ENCODE measurements around the gene NOS3.

NOS3 gene

DNA sequence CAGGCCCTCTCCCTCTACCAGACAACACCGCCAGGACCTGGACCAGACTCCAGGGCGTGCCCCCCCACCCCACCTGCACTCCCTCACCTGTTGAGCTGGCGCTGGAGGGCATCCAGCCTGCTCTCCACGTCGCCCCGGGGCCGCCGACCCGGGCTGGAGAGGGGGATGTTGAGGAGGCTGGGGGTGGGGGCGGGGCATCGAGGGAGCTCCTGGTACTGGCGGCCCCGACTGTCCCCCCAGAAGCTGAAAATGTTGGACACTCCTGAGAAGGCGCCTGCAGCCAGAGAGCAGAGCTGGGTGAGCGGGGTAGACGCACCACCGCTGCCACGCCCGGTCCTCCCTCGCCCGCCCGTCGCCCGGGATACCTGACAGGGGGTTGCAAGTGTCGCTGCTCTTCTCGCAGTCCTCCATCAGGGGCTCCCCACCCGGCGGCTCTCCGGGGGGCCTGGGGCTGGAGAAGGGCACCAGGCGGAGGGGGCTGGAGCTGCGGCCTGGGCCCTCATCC is 43.5 kb upstream of the NOS3 start:
- Histone ChIP-seq H3K4me1 (ENCODE audit: control insufficient read depth, low read depth, low read length) (peaks cover 20% of the 10 kb centered on the region), H3K9me3 (ENCODE audit: control insufficient read depth, low read depth, low read length) (no peaks in the 10 kb centered on the region), H3K4me3 (ENCODE audit: low read length) (peak overlapping the region; percentile 24), H3K27ac (ENCODE audit: low read length) (no peak overlapping the region), H3K36me3 (ENCODE audit: control insufficient read depth, low read depth, low read length) (no peaks in the 10 kb centered on the region), H3K27me3 (ENCODE audit: control insufficient read depth, insufficient read depth, low read length) (peaks cover 7% of the 10 kb centered on the region), H3K9ac (ENCODE audit: low read length) (no peak overlapping the region)

DNA sequence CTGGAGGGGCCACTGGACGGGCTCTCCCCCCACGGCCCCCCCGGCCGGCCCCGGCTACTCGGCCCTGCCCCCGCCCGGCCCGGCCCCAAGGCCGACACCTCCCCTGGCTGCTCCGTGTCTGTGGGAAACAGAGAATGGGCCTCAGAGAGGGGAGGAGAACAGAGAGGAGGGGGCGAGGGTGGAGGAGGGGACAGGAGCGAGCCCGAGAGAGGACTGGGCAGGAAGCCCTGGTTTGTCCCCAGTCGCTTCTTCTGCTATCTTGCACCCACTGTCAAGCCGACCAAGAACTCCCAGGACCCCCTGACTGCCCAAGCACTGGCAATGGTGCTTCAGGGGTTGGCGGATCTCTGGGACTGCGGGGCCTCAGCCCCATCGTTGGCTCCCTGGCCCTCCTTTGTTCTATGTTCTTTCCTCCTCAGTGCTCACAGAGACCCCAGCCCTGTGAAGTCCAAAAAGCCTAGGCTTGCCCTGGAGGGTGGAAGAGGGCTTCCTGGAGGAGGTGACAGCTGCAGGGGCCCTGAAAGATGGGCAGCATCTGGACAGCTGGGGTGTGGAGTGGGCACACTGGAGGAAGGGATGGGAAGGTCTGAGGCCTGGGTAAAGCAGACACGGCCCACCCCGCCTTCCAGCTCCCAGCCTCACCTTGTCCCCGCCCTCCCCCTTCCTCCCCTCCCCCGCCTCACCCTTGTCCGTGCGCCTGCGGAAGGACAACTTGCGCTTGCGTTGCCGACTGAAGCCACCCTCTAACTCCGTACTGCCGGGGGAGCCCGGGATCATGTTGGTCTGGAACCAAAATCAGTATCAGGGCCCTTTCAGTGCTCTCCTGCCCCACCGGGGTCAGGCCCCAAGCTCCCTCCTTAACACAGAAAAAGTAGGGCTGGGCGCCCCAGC is 42.8 kb upstream of the NOS3 start:
- Histone ChIP-seq H3K27me3 (ENCODE audit: control insufficient read depth, insufficient read depth, low read length) (peaks cover 7% of the 10 kb centered on the region), H3K36me3 (ENCODE audit: control insufficient read depth, low read depth, low read length) (no peaks in the 10 kb centered on the region), H3K4me3 (ENCODE audit: low read length) (peak overlapping the region; percentile 24), H3K9me3 (ENCODE audit: control insufficient read depth, low read depth, low read length) (no peaks in the 10 kb centered on the region), H3K4me1 (ENCODE audit: control insufficient read depth, low read depth, low read length) (peaks cover 20% of the 10 kb centered on the region), H3K9ac (ENCODE audit: low read length) (no peak overlapping the region), H3K27ac (ENCODE audit: low read length) (no peak overlapping the region)

DNA sequence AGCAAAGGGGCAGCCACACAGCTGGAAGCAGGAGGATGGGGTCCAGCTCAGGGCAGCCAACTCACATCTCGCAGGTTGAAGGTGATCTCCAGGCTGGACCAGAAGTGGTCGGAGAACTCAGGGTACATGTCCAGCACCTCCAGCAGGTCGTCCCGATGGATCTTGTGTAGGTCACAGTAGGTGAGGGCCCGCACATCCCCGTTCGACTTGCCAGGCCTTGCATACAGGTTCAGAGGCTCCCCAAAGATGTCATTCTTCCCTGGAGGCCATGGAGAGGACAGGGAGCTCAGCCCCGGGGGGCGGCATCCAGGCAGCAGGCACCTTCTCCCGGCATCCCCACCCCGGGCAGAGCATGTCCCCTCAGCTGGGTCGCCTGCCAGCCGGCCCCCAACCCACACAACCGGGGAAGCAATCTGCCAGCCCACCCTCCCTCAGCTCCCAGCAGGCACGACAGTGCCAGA is 42.0 kb upstream of the NOS3 start:
- peaks cover 20% of the 10 kb centered on the region for H3K4me1 ChIP-seq (ENCODE audit: control insufficient read depth, low read depth, low read length)
- H3K9me3 ChIP-seq (ENCODE audit: control insufficient read depth, low read depth, low read length): no peaks in the 10 kb centered on the region
- no peak overlapping the region for H3K4me3 ChIP-seq (ENCODE audit: low read length)
- H3K9ac ChIP-seq (ENCODE audit: low read length): no peak overlapping the region
- no peaks in the 10 kb centered on the region for H3K36me3 ChIP-seq (ENCODE audit: control insufficient read depth, low read depth, low read length)
- H3K27ac ChIP-seq (ENCODE audit: low read length): no peak overlapping the region
- peaks cover 7% of the 10 kb centered on the region for H3K27me3 ChIP-seq (ENCODE audit: control insufficient read depth, insufficient read depth, low read length)

DNA sequence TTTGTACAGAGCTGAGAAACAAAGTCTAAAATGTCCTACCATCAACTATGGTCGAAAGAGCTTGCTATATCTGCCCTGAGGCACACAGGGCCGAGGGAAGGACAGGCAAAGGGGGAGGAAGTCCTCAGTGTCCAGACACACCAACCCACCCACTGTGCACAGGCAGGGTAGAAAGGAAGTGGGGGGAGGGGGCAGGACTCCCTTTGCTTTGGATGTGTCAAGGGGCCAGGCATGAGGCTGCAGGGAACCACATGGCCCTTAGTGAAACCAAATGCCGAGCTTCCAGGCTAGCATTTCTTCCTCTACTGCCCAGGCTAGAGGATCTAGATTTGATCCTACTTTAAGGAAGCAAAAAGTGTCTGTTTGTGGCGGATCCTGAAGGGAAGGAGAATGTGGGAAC is 41.3 kb upstream of the NOS3 start:
- no peak overlapping the region for H3K4me3 ChIP-seq (ENCODE audit: low read length)
- H3K4me1 ChIP-seq (ENCODE audit: control insufficient read depth, low read depth, low read length): peaks cover 20% of the 10 kb centered on the region
- no peak overlapping the region for H3K27ac ChIP-seq (ENCODE audit: low read length)
- H3K36me3 ChIP-seq (ENCODE audit: control insufficient read depth, low read depth, low read length): no peaks in the 10 kb centered on the region
- no peaks in the 10 kb centered on the region for H3K9me3 ChIP-seq (ENCODE audit: control insufficient read depth, low read depth, low read length)
- H3K27me3 ChIP-seq (ENCODE audit: control insufficient read depth, insufficient read depth, low read length): peaks cover 7% of the 10 kb centered on the region
- H3K9ac ChIP-seq (ENCODE audit: low read length): no peak overlapping the region

DNA sequence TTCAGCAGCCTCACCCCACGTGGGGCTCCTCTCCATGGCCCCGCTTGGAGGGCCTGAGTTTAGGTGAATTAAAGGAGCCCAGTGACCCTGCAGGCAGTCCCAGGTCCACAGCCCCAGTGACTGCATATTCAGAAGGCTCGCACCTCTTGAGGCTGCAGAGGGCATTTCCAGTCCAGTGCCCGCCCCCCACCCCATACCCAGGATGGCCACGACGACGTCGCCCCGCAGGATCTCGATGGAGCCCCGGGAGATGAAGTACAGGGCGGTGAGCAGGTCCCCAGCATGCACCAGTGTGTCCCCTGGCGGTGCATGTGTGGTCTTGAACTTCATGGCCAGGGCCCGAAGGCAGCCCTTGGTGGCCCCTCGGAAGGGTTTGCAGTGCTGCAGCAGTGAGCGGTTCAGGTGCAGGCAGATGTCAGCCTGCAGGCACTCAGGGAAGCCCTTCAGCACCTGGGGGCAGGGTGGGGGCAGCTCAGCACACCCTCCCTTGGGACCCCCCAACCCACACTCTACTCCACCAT is 40.8 kb upstream of the NOS3 start:
- no peak overlapping the region for H3K4me3 ChIP-seq (ENCODE audit: low read length)
- no peak overlapping the region for H3K9ac ChIP-seq (ENCODE audit: low read length)
- H3K36me3 ChIP-seq (ENCODE audit: control insufficient read depth, low read depth, low read length): no peaks in the 10 kb centered on the region

DNA sequence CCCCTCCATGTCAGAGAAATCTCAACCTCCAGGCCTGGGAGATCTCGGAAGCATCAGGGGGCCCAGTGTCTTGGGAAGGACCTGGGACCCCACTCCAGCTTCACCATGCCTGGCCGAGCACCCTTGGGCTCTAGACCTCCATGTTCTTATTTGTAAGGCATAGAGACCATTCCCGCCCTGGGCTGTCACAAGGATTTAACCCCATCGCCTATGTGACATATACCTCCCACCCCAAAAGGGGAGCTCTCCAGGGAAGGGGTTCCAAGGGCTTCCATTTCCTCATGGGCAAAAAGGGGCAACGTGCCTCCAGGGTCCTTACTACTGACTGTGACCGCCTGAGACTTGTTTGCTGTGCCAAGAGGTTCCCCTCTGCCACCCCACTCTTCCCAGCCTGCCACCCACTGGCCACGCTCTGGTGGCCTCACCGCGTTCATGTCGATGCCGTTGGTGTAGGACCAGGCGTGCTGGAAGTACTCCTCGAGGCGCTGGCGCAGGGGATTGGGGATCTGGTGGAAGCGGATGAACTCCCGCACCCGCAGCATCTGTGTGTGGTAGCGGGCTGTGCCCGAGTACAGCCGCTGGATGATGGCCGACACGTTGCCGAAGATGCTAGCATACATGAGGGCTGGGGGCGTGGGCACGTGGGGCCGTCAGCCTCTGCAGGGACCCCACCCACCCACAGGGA is 40.2 kb upstream of the NOS3 start:
- Histone ChIP-seq H3K9ac (ENCODE audit: low read length) (no peak overlapping the region), H3K9me3 (ENCODE audit: control insufficient read depth, low read depth, low read length) (no peaks in the 10 kb centered on the region), H3K4me3 (ENCODE audit: low read length) (no peak overlapping the region), H3K36me3 (ENCODE audit: control insufficient read depth, low read depth, low read length) (no peaks in the 10 kb centered on the region), H3K27ac (ENCODE audit: low read length) (no peak overlapping the region), H3K4me1 (ENCODE audit: control insufficient read depth, low read depth, low read length) (peaks cover 20% of the 10 kb centered on the region), H3K27me3 (ENCODE audit: control insufficient read depth, insufficient read depth, low read length) (peaks cover 7% of the 10 kb centered on the region)

More for the DNA sequence above, 40.8 kb upstream of the NOS3 start:
- Histone ChIP-seq H3K27ac (ENCODE audit: low read length) (no peak overlapping the region), H3K4me1 (ENCODE audit: control insufficient read depth, low read depth, low read length) (peaks cover 20% of the 10 kb centered on the region), H3K27me3 (ENCODE audit: control insufficient read depth, insufficient read depth, low read length) (peaks cover 7% of the 10 kb centered on the region), H3K9me3 (ENCODE audit: control insufficient read depth, low read depth, low read length) (no peaks in the 10 kb centered on the region)

DNA sequence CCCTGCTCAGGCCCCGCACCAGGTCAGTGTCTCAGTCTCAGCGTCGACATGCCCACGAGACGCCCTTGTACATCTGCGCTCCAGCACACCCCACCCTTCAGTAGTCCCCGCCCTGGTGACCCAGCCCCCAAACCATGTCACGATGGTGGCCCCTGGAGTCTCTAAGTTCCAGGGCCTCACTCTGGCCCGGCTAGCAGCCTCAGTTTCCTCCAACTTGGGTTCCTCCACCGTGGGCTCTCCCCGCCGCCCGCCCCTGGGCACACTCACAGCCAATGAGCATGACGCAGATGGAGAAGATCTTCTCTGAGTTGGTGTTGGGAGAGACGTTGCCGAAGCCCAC is 39.7 kb upstream of the NOS3 start:
- H3K4me3 ChIP-seq (ENCODE audit: low read length): no peak overlapping the region
- no peak overlapping the region for H3K27ac ChIP-seq (ENCODE audit: low read length)
- no peaks in the 10 kb centered on the region for H3K9me3 ChIP-seq (ENCODE audit: control insufficient read depth, low read depth, low read length)
- peaks cover 7% of the 10 kb centered on the region for H3K27me3 ChIP-seq (ENCODE audit: control insufficient read depth, insufficient read depth, low read length)
- peaks cover 23% of the 10 kb centered on the region for H3K4me1 ChIP-seq (ENCODE audit: control insufficient read depth, low read depth, low read length)
- H3K9ac ChIP-seq (ENCODE audit: low read length): no peak overlapping the region
- H3K36me3 ChIP-seq (ENCODE audit: control insufficient read depth, low read depth, low read length): no peaks in the 10 kb centered on the region

DNA sequence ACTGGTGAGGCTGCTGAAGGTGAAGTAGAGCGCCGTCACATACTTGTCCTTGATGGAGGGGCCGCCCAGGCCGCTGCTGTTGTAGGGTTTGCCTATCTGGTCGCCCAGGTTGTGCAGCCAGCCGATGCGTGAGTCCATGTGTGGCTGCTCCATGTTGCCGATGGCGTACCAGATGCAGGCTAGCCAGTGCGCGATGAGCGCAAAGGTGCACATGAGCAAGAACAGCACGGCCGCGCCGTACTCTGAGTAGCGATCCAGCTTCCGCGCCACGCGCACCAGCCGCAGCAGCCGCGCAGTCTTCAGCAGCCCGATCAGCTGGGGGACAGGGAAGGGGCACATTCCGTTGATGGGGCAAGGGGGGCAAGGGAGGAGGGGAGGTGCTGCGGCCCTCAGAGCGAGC is 39.3 kb upstream of the NOS3 start:
- peaks cover 24% of the 10 kb centered on the region for H3K4me1 ChIP-seq (ENCODE audit: control insufficient read depth, low read depth, low read length)
- peaks cover 7% of the 10 kb centered on the region for H3K27me3 ChIP-seq (ENCODE audit: control insufficient read depth, insufficient read depth, low read length)
- no peak overlapping the region for H3K9ac ChIP-seq (ENCODE audit: low read length)
- no peak overlapping the region for H3K27ac ChIP-seq (ENCODE audit: low read length)
- H3K9me3 ChIP-seq (ENCODE audit: control insufficient read depth, low read depth, low read length): no peaks in the 10 kb centered on the region
- no peak overlapping the region for H3K4me3 ChIP-seq (ENCODE audit: low read length)
- no peaks in the 10 kb centered on the region for H3K36me3 ChIP-seq (ENCODE audit: control insufficient read depth, low read depth, low read length)

DNA sequence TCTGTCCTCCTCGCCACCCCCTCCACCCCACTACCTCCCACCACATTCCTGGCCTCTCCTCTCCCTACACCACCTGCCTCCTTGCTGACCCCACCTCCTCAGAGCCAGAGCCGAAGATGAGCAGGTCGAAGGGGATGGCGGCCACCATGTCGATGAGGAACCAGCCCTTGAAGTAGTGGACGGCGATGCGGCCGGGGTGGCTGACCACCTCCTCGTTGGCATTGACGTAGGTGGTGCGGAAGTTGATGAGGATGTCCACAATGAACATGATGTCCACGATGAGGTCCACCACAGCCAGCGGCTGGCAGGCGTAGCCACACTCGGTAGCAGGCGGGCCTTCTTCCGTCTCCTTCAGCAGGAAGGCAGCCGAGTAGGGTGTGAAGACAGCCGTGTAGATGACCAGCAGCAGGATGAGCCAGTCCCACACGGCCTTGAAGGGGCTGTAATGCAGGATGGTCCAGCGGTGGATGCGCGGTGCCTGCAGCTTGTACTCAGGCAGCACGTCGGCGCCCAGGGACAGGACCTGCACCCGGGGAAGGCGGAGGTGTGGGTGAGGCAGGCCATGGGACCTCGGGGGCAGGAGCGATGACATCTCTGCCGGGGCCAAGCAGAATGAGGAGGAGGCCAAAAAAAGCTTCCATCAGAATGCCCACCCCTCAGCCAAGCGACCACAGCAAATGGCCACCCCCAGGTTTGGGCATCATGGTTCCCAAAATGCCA is 38.3 kb upstream of the NOS3 start:
- H3K4me3 ChIP-seq (ENCODE audit: low read length): no peak overlapping the region
- peaks cover 24% of the 10 kb centered on the region for H3K4me1 ChIP-seq (ENCODE audit: control insufficient read depth, low read depth, low read length)
- no peak overlapping the region for H3K9ac ChIP-seq (ENCODE audit: low read length)
- no peaks in the 10 kb centered on the region for H3K36me3 ChIP-seq (ENCODE audit: control insufficient read depth, low read depth, low read length)
- H3K9me3 ChIP-seq (ENCODE audit: control insufficient read depth, low read depth, low read length): no peaks in the 10 kb centered on the region
- peaks cover 7% of the 10 kb centered on the region for H3K27me3 ChIP-seq (ENCODE audit: control insufficient read depth, insufficient read depth, low read length)
- no peak overlapping the region for H3K27ac ChIP-seq (ENCODE audit: low read length)

DNA sequence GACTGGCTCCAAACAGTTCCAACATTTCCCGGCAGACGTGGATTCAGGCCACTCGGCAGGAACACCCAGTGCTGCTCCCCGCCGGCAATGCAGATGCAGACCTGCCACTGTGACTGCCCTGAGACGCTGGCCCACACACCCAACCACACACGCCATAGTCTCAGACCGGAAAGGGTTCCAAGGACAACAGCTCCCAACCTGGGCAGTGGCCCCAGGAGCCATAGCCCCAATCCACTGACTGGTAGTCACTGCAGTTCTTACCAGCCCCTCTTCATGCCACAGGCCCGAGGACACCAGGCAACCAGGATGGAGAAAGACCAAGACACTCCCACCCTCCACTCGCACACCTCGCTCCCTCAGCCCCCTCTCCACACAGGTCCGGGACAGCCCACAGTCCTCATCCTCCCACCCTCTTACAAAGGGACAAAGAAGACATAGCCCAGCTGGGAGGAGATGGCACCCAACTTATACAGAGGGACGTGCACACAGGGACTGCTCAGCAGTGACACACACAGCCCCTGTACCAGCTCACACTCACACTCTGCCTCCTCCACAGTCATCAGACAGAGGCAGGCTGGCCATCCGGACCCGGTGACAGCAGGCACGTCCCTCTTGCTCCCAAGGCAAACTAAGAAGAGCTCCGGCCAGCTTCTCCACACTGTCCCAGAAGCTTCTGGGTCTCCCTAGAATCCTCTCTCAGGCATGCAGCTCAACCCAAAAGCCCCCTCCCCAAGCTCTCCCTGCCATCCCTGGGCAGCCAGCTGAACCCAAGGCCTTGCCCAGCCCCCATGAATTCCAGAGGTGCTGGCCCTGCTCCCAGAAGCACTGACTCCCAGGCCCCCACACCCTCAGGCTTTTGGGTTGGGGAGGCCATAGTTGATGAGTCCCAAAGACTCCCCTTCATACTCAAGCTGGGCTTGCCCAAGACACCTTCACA is 37.5 kb upstream of the NOS3 start:
- Histone ChIP-seq H3K27me3 (ENCODE audit: control insufficient read depth, insufficient read depth, low read length) (peaks cover 7% of the 10 kb centered on the region), H3K4me1 (ENCODE audit: control insufficient read depth, low read depth, low read length) (peaks cover 18% of the 10 kb centered on the region), H3K9ac (ENCODE audit: low read length) (no peak overlapping the region), H3K9me3 (ENCODE audit: control insufficient read depth, low read depth, low read length) (no peaks in the 10 kb centered on the region), H3K27ac (ENCODE audit: low read length) (no peak overlapping the region), H3K36me3 (ENCODE audit: control insufficient read depth, low read depth, low read length) (no peaks in the 10 kb centered on the region), H3K4me3 (ENCODE audit: low read length) (no peak overlapping the region)

Data from iPS-18a (cell line).